ENCODE measurements around the gene TLCD2. TPM values are rescaled to one million over a fixed set of nuclear protein-coding genes. Genes with fewer than 3 reads are reported as not detected.
A peak's percentile ranks its signal among the peaks of the same experiment; 100 is the strongest.

TLCD2 gene
- total and polyA plus RNA-seq, 2 of the 13 experiments (the other 11 are each of a cell fraction or from before 2014, with no cell fraction given) = 0.90 to 1.1 TPM

GRCh38 chr17:1714980-1715802, 5.0 kb upstream of the TLCD2 start (continued):
- TF ChIP-seq RBAK (CRISPR knock-in tag; IDR thresholded peaks at IDR 0.05) (no peak), IRX3 (CRISPR knock-in tag; IDR thresholded peaks at IDR 0.05; ENCODE audit: borderline replicate concordance, low read depth) (0 out of 2 replicates have a peak, but pooled peaks have one; percentile 32), ZNF326 (CRISPR knock-in tag; IDR thresholded peaks at IDR 0.05; ENCODE audit: borderline replicate concordance) (no peak), AGO2 (optimal IDR thresholded peaks at IDR 0.05; ENCODE audit: low read depth, low read length) (peak; percentile 72), ZNF260 (CRISPR knock-in tag; IDR thresholded peaks at IDR 0.05; ENCODE audit: borderline replicate concordance, low read depth) (no peak), JUN (CRISPR knock-in tag; IDR thresholded peaks at IDR 0.05) (no peak; the same call in 1 of the 2 replicates), GATA4 (IDR thresholded peaks at IDR 0.05; ENCODE audit: borderline replicate concordance, low read depth) (no peak), ZNF431 (CRISPR knock-in tag; IDR thresholded peaks at IDR 0.05; ENCODE audit: borderline replicate concordance, low read depth) (no peak), ZNF75D (CRISPR knock-in tag; IDR thresholded peaks at IDR 0.05; ENCODE audit: borderline replicate concordance) (no peak), ZNF335 (CRISPR knock-in tag; IDR thresholded peaks at IDR 0.05) (no peak), ZNF329 (CRISPR knock-in tag; IDR thresholded peaks at IDR 0.05; ENCODE audit: low read depth) (0 out of 2 replicates have a peak, but pooled peaks have one; percentile 10), HNRNPH1 (optimal IDR thresholded peaks at IDR 0.05; ENCODE audit: low read depth, low read length) (no peak), NAIF1 (CRISPR knock-in tag; IDR thresholded peaks at IDR 0.05; ENCODE audit: borderline replicate concordance) (peak; percentile 47; the same call in 1 of the 2 replicates), TEAD2 (CRISPR knock-in tag; IDR thresholded peaks at IDR 0.05) (no peak)
- TF ChIP-seq, protein P1, sequence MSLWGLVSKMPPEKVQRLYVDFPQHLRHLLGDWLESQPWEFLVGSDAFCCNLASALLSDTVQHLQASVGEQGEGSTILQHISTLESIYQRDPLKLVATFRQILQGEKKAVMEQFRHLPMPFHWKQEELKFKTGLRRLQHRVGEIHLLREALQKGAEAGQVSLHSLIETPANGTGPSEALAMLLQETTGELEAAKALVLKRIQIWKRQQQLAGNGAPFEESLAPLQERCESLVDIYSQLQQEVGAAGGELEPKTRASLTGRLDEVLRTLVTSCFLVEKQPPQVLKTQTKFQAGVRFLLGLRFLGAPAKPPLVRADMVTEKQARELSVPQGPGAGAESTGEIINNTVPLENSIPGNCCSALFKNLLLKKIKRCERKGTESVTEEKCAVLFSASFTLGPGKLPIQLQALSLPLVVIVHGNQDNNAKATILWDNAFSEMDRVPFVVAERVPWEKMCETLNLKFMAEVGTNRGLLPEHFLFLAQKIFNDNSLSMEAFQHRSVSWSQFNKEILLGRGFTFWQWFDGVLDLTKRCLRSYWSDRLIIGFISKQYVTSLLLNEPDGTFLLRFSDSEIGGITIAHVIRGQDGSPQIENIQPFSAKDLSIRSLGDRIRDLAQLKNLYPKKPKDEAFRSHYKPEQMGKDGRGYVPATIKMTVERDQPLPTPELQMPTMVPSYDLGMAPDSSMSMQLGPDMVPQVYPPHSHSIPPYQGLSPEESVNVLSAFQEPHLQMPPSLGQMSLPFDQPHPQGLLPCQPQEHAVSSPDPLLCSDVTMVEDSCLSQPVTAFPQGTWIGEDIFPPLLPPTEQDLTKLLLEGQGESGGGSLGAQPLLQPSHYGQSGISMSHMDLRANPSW (CRISPR knock-in tag; IDR thresholded peaks at IDR 0.05; ENCODE audit: borderline replicate concordance) = no peak
- TF ChIP-seq, protein P2, sequence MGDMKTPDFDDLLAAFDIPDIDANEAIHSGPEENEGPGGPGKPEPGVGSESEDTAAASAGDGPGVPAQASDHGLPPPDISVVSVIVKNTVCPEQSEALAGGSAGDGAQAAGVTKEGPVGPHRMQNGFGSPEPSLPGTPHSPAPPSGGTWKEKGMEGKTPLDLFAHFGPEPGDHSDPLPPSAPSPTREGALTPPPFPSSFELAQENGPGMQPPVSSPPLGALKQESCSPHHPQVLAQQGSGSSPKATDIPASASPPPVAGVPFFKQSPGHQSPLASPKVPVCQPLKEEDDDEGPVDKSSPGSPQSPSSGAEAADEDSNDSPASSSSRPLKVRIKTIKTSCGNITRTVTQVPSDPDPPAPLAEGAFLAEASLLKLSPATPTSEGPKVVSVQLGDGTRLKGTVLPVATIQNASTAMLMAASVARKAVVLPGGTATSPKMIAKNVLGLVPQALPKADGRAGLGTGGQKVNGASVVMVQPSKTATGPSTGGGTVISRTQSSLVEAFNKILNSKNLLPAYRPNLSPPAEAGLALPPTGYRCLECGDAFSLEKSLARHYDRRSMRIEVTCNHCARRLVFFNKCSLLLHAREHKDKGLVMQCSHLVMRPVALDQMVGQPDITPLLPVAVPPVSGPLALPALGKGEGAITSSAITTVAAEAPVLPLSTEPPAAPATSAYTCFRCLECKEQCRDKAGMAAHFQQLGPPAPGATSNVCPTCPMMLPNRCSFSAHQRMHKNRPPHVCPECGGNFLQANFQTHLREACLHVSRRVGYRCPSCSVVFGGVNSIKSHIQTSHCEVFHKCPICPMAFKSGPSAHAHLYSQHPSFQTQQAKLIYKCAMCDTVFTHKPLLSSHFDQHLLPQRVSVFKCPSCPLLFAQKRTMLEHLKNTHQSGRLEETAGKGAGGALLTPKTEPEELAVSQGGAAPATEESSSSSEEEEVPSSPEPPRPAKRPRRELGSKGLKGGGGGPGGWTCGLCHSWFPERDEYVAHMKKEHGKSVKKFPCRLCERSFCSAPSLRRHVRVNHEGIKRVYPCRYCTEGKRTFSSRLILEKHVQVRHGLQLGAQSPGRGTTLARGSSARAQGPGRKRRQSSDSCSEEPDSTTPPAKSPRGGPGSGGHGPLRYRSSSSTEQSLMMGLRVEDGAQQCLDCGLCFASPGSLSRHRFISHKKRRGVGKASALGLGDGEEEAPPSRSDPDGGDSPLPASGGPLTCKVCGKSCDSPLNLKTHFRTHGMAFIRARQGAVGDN (CRISPR knock-in tag; IDR thresholded peaks at IDR 0.05) = peak; percentile 65
- TF ChIP-seq, protein P3, sequence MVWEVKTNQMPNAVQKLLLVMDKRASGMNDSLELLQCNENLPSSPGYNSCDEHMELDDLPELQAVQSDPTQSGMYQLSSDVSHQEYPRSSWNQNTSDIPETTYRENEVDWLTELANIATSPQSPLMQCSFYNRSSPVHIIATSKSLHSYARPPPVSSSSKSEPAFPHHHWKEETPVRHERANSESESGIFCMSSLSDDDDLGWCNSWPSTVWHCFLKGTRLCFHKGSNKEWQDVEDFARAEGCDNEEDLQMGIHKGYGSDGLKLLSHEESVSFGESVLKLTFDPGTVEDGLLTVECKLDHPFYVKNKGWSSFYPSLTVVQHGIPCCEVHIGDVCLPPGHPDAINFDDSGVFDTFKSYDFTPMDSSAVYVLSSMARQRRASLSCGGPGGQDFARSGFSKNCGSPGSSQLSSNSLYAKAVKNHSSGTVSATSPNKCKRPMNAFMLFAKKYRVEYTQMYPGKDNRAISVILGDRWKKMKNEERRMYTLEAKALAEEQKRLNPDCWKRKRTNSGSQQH (CRISPR knock-in tag; IDR thresholded peaks at IDR 0.05; ENCODE audit: low read depth) = no peak
- TF ChIP-seq, protein P4, sequence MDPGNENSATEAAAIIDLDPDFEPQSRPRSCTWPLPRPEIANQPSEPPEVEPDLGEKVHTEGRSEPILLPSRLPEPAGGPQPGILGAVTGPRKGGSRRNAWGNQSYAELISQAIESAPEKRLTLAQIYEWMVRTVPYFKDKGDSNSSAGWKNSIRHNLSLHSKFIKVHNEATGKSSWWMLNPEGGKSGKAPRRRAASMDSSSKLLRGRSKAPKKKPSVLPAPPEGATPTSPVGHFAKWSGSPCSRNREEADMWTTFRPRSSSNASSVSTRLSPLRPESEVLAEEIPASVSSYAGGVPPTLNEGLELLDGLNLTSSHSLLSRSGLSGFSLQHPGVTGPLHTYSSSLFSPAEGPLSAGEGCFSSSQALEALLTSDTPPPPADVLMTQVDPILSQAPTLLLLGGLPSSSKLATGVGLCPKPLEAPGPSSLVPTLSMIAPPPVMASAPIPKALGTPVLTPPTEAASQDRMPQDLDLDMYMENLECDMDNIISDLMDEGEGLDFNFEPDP (CRISPR knock-in tag; conservative IDR thresholded peaks at IDR 0.05) = no peak

Data from HepG2 (cell line).